Measurements from ENCODE around the gene UXS1.
A peak's percentile ranks its signal among the peaks of the same experiment; 100 is the strongest.
"Not testable (repeated sequence)": the region's sequence is repeated elsewhere in the genome, so short reads cannot be mapped to it uniquely, and the experiment has no call there.

The UXS1 gene

GRCh38 chr2:106159866-106160785 is 34.0 kb downstream of the UXS1 start:
- DNase-seq: no peak

GRCh38 chr2:106158871-106159270 is 35.2 kb downstream of the UXS1 start:
- DNase-seq: no peak

GRCh38 chr2:106158131-106158530 is 36.0 kb downstream of the UXS1 start:
- no peak for DNase-seq

- no peak for DNase-seq
These were observed 36.7 kb downstream of the UXS1 start for GRCh38 chr2:106157416-106157815.

GRCh38 chr2:106156305-106157296 is 37.5 kb downstream of the UXS1 start:
- no peak for DNase-seq

GRCh38 chr2:106153781-106154180 is 40.3 kb downstream of the UXS1 start:
- DNase-seq: no peak

- DNase-seq: no peak
These were observed 46.4 kb downstream of the UXS1 start for GRCh38 chr2:106147665-106148064.

GRCh38 chr2:106147159-106147558 is 46.9 kb downstream of the UXS1 start:
- DNase-seq: no peak

- no peak for DNase-seq
These were observed 49.3 kb downstream of the UXS1 start for GRCh38 chr2:106144621-106145331.

GRCh38 chr2:106143495-106144215 is 50.4 kb downstream of the UXS1 start:
- no peak for DNase-seq

GRCh38 chr2:106142683-106143082 is 51.4 kb downstream of the UXS1 start:
- DNase-seq: no peak

GRCh38 chr2:106140913-106141312 is 53.2 kb downstream of the UXS1 start:
- no peak for DNase-seq

- no peak for DNase-seq
These were observed 54.0 kb downstream of the UXS1 start for GRCh38 chr2:106140113-106140512.

GRCh38 chr2:106139238-106139935 is 54.7 kb downstream of the UXS1 start:
- no peak for DNase-seq

- DNase-seq: no peak
These were observed 55.4 kb downstream of the UXS1 start for GRCh38 chr2:106138543-106139237.

- no peak for DNase-seq
These were observed 56.2 kb downstream of the UXS1 start for GRCh38 chr2:106137731-106138521.

GRCh38 chr2:106131192-106131591 is 62.9 kb downstream of the UXS1 start:
- DNase-seq: not testable (repeated sequence)

- DNase-seq: peak in 2 of 3 experiments; percentile 24 to 55
These were observed 63.7 kb downstream of the UXS1 start for GRCh38 chr2:106130251-106130998.

- DNase-seq: no peak
These were observed 64.5 kb downstream of the UXS1 start for GRCh38 chr2:106129592-106129991.
